Activated T-cell treated with anti-CD3 and anti-CD28 coated beads for 1 hour (primary cell): ENCODE measurements around the gene CXXC1.
A peak's percentile ranks its signal among the peaks of the same experiment; 100 is the strongest.
"Not testable (repeated sequence)": the region's sequence is repeated elsewhere in the genome, so short reads cannot be mapped to it uniquely, and the experiment has no call there.

Experiments
- DNase-seq: peaks from one replicate; pipeline ENCODE4 v3.0.0-alpha.2; 2020; ENCODE audit warnings: low read depth

Gene CXXC1

DNA sequence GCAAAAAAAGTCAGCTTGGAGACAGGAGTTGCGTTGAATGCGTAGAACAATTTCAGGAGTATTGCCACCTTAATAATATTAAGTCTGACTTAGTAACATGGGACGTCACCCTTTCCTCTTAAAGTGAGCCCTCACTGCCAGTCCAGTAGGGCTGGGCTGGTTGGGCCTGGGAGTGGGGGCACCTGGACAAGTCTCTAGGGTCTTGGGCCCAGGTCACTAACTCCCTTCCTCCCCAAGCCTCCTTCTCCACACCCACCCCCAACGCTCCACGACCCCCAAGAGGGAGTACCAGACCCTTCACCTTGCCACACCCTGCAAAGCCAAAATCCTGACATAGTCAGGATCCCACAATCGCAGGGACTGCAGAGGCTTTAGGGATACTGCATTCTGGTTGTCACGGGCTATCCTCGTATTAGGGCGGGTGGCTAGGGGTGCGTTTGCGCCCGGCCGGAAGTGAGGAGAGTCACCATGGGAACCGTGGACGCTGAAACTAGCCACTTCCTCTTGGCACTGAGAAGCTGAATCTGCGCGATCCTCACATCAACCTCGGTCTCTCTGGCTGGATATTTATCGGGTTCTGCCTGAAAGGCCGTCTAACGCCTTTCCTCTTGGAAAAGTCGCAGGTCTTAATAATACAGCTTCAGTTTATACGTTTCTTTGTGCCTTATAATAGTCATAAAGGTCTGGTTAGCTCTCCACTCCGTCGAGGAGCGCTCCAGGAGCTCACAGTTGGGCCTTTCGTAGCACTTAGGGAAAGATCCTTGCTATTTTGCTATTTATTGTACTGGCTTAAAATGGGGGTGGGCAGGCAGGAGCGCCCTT, 10.3 kb upstream of the CXXC1 start:
- DNase-seq = peak; percentile 49

DNA sequence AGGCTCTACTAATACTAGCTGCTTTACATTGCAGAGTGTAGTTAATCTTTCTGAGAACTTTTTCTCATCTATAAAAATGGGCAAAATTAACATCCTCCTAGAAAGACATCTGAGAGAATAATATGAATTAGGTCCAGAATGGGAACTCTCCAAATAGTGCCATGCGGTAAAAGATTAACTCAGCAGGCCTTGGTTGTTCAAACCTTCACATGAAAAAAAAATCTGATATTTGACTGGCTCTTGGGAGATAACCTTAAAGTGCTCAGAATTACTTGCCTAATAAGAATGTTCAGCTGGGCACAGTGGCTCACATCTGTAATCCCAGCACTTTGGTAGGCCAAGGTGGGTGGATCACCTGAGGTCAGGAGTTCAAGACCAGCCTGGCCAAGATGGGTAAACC, 5.5 kb upstream of the CXXC1 start:
- no peak for DNase-seq

DNA sequence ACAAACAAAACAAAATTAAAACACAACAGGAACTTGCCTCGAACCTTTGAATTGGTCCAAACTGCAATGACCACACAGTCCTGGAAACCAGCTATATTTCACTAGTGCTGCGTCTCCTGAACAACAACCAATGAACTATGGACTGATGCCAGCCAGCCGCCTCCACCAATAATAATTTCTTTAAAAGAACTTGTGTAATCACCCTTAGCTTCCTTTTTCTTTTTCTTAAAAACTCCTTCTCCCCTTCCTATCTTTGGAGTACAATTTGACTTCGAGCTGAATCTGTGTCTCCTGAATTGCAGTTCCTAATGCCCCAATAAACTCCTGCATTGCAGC, 1.6 kb upstream of the CXXC1 start:
- DNase-seq = no peak

DNA sequence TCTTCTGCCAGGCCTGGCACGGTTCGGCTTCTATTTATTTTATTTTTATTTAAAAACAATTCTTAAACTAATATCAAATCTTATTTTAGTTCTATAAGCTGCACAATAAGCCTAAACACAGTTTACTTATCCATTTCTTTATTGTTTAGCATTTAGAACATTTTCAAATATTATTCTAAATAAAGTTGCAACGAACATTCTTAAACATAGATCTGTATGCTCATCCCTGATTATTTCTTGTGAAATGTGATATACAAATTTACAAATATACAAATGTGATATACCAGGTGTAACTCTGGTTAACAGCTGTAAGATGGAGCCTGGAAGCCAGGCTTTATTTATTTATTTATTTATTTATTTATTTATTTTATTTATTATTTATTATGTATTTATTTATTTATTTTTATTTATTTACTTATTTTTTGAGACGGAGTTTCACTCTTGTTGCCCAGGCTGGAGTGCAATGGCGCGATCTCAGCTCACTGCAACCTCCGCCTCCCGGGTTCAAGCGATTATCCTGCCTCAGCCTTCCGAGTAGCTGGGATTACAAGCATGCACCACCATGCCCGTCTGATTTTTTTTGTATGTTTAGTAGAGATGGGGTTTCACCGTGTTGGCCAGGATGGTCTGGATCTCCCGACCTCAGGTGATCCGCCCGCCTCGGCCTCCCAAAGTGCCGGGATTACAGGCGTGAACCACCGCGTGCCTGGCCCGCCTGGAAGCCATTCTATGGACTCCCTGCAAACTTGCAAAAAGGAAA, 1.0 kb upstream of the CXXC1 start:
- not testable (repeated sequence) for DNase-seq

DNA sequence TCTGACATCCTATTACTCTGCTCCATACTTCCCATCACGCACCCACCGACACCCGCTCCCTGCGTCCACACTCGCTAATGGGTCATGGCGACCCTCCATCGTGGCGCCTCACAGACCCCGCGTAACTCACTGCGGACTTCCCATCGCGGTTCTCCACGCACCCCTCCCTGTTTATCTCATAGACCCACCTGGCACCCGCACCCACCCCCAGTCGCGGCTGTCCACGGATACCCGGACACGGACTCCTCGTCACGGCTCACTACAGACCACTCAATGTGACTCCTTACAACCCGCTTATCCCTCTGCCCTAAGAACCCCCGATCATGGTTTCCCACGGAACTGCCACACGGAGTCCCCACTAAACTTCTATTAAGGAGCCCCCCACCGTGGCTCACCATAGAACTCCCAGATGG, 458 bp downstream of the CXXC1 start:
- no peak for DNase-seq

DNA sequence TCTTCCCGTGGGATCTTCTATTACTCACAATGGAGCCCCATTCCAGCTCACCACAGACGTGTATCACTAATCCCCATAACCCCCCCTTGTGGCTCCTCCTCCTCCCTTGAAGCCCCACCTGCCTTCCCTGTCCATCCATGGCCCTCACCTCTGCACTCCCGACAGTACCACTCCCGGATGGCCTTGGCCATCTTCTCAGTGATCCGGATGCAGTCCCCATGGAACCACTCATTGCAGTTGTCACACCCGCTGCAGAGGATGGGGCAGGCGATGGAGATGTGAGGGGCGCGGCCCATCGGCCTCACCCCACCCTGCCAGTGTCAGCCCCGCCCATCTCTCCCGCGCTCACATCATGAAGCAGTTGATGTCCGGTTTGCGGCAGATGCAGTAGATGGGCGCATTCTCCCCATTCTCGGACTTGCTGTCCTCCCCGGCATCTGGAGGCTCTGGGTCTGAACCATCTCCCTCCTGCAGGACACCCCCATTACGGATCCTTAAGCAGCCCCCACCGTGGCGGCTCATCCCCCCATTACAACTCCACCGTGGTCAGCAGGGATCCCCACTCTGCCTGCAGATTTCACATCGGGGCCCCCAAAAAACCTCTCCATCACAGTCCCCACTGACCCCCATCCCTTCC, 983 bp downstream of the CXXC1 start:
- no peak for DNase-seq

DNA sequence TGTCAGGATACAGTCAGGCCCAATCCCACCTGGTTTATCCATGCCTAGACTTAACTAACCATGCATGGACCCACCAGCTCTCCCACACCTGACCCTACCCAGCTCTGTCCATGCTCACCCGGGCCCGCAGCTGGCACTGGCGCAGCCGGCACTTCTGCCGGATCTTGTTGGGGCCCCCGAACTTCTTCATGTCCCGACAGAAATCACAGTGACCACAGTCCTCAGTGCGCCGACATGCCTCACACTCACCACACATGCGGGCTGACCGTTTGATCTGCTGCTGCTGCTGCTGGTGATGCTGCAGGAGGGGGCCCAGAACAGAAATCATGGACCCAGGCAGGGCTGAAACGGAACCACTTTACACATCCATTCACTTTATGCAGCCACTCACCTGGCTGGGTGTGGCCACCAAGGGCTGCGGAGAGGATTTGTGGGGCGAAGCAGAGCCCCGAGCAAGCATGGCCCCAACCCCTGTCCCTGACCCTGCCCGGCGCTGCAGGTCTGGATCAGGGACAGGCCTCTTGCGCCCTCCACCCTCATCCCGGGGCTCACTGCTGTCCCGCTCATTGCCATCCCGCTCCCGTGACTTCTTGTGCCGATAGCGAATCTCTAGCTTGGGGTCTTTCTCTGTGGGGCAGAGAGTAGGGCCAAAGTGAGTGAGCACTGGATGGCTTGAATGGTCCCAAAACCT, 1.7 kb downstream of the CXXC1 start:
- no peak for DNase-seq

DNA sequence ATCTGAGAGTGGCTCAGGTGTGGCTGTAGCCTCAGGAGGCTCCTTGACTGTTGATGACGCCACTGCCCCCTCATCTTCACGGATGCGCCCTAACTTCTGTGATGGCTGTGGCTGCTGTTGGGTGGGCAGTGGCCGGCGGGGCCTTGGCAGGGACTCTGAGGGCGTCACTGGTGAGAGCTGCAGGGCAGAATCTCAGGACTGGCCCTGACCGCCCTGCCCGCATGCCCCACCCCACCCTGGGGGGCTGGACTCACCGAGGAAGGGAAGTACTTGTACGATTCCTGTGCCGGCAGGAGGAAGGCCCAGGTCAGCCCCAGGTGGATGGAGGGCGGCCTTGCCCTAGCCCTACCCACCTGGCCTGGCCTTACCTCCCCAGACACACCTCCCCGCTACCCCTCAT, 2.4 kb downstream of the CXXC1 start:
- no peak for DNase-seq

DNA sequence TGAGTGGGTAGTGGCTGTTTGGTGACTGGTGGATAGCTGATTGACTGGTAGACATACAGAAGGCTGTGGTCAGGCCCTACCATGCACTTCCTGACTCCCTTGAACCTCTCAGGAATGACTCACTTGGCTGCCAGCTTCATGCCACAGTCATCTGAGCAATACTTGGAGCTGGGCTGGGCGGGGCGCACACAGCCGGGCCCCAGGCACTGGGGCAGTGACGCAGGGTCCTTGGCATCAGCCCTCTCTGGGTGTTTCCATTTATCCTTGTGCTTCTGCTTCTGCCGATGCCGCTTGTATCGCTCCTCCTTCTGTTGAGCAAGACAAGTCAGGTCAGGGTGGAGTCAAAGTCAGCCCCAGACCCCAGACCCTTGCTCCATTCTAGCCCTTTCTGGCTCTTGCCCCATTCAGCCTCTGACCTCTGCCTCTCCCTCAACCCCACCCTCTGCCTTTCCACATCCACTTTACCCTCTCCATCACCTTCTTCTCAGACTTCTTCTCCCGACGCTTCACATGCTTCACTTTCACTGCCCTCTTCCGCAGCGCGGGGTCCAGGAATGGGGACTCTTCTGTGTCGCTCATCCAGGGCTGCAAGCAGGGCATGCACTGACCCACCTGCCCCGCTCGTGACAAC, 3.1 kb downstream of the CXXC1 start:
- DNase-seq = no peak

DNA sequence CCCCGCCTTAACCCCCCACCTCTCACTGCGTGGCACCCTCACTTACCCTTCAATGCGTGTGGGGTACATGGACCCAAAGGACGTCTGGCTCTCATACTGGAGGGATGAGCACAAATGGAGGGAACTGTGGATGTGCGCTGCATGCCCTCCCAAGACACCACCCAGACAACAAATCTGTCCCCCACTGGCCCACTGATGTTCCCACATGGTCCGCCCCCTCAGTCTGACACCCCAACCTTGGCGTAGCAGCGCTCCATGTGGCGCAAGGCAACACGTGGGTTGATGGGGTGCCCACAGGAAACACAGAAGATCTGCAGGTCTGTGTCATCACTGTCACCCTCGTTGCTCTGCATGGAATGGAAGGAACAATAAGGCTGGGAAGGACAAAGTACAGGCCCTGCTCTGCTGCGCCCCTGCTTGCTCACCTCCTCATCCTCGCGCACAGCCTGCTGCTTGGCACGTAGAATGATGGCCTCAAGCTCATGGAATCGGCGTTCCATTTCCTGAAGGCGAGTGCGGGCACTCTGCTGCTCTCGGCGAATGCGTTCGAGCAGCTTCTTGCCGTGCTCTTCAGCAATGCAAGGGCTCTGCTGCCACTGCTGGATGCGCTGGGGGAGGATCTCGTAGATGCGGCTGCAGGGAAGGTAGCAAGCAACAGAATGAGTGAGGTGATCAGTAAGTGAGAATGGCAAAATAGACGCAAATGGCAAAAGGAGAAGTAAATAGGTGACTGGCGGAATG, 3.9 kb downstream of the CXXC1 start:
- DNase-seq = no peak

DNA sequence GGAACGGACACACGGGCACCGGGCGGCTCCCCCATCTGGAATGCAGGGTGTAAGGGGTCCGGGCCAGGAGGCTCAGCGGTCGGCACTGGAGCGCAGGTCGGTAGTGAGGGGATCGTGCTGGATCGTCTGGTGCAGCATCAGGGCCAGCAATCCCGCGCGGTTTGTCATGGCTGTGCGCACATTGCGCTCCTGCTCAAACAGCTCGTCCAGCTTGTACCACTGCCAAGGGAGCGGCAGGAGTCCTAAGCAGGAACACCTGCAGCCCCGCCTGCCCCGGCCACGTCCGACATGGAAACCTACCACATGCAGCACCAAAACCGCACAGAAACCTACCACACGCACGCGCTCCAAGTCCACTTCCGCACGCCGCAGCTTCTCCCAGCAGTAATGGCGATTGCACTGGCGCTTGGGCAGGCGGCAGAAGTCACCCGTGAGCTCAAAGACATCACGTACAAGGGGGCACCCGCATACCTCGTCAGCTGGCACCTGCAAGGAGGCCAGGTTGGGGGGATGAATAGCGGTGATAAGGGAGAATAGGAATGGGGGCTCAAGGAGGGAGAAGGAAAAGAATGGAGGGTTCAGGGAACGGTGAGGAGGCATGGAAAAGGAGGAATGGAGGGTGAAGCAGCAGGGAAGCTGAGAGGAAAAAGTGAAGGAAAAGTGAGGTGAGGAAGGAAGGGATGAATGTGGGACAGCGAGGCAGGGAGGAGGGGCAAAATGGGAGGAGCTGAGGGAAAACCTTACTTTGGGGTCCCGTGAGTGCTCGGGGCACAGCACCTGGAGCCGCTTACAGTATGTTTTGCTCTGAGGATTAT, 4.8 kb downstream of the CXXC1 start:
- no peak for DNase-seq

DNA sequence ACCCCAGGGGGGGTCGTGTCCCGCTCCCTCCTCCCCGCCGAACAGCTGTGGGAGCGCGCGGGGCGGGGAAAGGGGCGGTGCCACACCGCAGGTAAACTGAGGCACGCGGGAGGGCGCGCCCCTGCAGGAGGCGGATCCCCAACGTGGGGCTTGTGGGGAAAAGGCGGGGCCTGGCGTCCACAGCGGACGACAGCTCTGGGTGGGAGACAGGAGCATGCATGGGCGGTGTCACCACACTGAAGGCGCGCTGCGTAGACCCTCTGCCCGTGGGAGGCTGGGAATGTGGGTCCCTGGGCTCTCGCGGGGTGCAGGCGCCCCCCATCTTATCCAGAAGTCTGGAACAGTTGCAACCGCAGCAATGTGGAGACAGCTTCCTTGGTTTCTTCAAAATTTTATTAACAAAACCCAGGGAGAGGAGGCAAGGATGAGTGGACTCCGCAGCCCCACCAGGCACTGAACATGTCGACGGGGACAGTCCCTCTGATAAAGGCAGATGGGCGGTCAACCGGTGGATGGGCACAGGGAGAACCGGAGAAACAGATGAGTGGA, 5.4 kb downstream of the CXXC1 start:
- no peak for DNase-seq

DNA sequence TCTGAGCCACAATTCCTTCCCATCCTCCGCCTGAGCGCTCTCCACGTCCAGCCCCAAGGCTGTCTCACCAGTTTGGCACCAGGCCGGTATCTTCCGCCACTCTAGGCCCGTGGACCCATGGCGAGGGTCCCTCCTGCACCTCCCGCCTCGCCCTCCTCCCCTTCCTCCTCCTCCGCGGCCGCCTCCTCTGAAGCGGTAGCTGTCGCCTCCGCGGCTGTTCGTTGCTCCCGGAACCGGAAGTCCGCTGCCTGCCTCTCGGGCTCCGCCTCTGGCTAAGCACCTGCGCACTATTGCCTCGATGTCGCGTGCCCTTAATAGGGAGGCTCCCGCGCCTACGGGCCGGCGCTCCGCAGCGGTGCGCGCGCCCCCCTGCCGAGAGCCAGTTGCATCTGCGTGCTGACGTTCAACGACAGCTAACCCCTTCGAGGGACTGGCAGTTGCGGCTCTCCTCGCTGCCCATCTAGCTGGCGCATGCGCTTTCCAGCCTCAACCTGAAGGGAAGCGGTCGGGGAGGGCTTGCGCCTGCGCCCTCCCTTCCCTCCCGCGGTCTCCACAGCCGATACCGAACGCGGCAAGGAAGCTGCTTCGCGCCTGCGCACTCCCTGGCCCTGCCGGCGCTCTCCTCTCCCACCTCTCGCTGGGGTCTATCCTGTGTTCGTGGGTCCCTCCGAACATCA, 6.1 kb downstream of the CXXC1 start, which contains the start of gene MBD1:
Gene MBD1 (minus strand): TSS at position 229 of the 677 bp plus-strand sequence. CDS start 1,531 bp downstream, outside the sequence.
- DNase-seq = peak; percentile 94

DNA sequence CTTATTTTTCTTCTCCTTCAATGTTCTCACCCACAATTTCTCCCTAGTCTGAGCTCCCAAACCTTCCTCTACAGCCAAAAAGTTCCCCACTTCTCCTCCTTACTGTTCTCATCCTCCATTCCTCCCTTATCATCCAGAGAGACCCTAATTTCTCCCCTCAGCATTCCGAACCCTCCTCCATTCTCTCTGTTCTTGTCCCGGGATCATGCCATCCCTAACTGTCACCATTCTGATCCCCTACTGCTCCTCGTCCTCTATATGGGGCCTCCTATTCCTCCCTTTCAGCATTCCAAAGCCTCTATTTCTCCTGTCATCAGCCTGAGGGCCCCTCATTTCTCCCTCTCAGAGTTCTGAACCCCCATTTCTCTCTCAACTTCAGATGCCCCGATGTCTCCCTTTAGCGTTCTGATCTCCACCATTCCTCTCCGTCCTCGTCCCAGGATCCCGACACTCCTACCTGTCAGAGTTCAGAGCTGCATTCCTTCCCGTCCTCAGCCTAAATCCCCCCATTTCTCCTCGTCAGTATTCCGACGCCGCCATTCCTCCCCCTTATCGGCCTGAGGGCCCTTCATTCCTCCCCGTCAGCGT, 6.7 kb downstream of the CXXC1 start:
- DNase-seq = no peak

DNA sequence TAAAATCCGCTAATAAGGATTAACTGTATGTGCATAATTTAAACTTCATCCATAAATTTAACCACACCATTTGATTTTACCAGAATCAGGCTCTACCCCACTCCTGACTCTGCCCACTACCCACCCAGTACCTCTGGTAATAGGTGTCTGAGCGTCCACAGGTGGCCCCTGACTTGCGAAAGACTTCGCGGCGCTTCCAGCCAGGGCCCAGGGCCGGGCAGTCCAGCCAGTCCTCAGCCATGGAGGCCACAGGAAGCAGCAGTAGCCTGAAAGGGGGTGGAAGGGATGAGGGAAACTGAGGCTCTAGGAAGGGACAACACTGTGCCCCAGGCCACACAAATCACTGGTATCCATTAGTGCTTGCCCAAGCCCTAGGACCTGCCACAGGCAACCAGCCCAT, 7.7 kb downstream of the CXXC1 start:
- DNase-seq = no peak

DNA sequence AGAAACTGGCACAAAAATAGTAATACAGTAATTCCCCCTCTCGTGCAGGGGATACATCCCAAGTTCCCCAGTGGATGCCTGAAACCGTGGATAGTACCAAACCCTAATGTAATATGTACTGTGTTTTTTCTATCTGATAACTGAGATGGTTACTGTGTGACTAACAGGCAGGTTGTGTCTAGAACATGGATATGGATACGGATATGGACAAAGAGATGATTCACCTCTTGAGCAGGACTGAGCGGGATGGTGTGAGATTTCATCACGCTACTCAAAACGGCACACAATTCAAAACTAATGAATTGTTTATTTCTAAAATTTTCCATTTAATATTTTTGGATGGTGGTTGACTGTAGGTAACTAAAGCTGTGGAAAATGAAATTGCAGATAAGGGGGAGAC, 9.6 kb downstream of the CXXC1 start:
- DNase-seq = no peak

DNA sequence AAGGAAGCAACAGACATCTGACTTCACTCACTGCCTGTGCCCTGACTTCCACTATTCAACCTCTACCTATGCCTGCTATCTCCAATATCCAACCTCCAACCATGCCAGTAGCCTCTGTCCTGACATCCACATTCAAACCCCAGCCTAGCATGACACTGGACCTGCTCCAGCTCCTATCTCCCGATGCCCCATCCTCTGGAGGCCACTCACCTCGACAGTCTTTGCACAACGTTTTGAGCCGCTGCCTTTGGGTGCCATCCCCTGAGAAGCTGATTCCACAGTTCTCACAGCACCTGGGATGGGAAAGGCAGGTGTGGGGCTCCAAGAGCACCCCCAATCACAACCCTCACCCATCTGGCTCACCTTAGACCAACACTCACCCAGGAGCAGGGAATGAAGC, 11.0 kb downstream of the CXXC1 start:
- no peak for DNase-seq

DNA sequence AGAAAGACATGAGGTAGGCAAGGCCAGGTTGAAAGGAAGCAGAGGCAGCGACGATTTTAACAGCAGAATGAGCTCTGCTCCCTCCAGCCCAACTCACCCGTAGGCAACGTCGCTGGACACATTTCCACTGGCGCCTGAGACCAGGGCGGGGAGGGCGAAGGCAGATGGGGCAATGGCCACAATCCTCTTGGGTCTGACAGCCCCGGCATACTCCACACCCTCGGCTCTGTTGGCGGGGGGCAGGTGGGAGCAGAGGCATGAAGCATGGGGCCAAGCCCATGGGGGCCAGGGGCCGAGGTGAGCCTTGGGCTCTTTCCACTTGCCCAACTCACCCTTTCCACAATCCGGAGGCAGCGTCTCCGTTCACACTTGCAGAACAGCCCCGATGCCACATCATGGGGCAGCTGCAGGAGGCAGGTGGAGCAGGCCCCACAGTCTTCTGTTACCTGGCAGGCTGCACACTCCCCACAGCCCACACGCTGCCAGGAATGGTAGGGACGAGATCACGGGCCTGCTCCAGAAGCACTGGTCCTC, 11.9 kb downstream of the CXXC1 start:
- no peak for DNase-seq

DNA sequence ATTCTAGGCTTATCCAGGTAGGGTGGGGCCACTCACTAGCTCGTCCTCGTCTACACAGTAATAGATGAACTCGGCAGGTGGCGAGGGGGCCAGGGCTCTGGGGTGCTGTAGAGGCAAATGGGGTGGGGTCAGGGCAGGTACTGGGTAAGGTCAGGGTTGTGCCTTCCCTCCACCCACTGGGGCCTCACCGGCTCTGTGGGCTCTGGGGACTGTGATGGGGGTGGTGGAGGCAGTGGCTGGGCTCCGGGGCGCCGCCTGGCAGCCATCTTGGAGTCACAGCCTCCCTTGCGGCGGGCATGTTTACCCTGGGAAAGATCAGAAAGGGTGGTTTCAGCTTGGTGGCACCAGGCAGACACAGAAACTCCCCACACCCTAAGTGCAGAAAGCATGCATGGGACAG, 12.6 kb downstream of the CXXC1 start:
- DNase-seq = no peak
